ENCODE measurements around the gene RARG. TPM values are rescaled to one million over a fixed set of nuclear protein-coding genes. Genes with fewer than 3 reads are reported as not detected.

The RARG gene
- total RNA-seq = 10 to 100 TPM; 15.6 to 26.6 (median 22.9) TPM

GRCh38 chr12:53231921-53232645 lies at the start of gene RARG:
Gene RARG, minus strand, starts transcription at chr12:53232209. Its CDS starts 4,664 bp downstream, at chr12:53227545.
- 0% methylated on average over 3 to 10 of the region's 44 CpGs for WGBS, 2 donors (ENCODE audit: low coverage in 1 of 2)
- ATAC-seq = peak; percentile 83

GRCh38 chr12:53279888-53280498 lies 48.0 kb upstream of the RARG start:
- no peak for ATAC-seq
- no peaks in the 10 kb centered on the region for H3K27me3 ChIP-seq
- H3K36me3 ChIP-seq = no peaks in the 10 kb centered on the region
- no peaks in the 10 kb centered on the region for H3K4me1 ChIP-seq
- TF ChIP-seq CTCF (IDR thresholded peaks at IDR 0.05) (no peak), POLR2AphosphoS5 (IDR thresholded peaks at IDR 0.05) (no peak), EP300 (IDR thresholded peaks at IDR 0.05) (no peak), POLR2A (IDR thresholded peaks at IDR 0.05) (no peak)
- 94 to 96% methylated on average over 3 to 9 of the region's 9 CpGs for WGBS, 2 donors (ENCODE audit: low coverage in 1 of 2)
- no peak overlapping the region for H3K27ac ChIP-seq
- no peaks in the 10 kb centered on the region for H3K9me3 ChIP-seq
- H3K4me3 ChIP-seq = no peak overlapping the region

More at GRCh38 chr12:53231921-53232645, at the start of gene RARG:
- TF ChIP-seq CTCF (IDR thresholded peaks at IDR 0.05) (no peak), POLR2AphosphoS5 (IDR thresholded peaks at IDR 0.05) (peak; percentile 16), POLR2A (IDR thresholded peaks at IDR 0.05) (peak; percentile 20 to 27)
- H3K9me3 ChIP-seq = no peaks in the 10 kb centered on the region
- peaks cover 0 to 9% of the 10 kb centered on the region in 2 donors for H3K36me3 ChIP-seq
- peak within 1 kb of the TSS; percentile 69 to 93 (median 88) for H3K27ac ChIP-seq
- H3K4me3 ChIP-seq = peak within 1 kb of the TSS; percentile 57 to 83
- no peaks in the 10 kb centered on the region for H3K27me3 ChIP-seq
- peaks cover 0 to 88% (median 35%) of the 10 kb centered on the region in 3 donors for H3K4me1 ChIP-seq

- Histone ChIP-seq H3K4me3 (no peak overlapping the region), H3K27me3 (no peaks in the 10 kb centered on the region), H3K36me3 (no peaks in the 10 kb centered on the region), H3K9me3 (no peaks in the 10 kb centered on the region), H3K27ac (no peak overlapping the region), H3K4me1 (no peaks in the 10 kb centered on the region)
- no peak for ATAC-seq
- no peak for TF ChIP-seq POLR2AphosphoS5 (IDR thresholded peaks at IDR 0.05)
- no peak for TF ChIP-seq EP300 (IDR thresholded peaks at IDR 0.05)
- no peak for TF ChIP-seq CTCF (IDR thresholded peaks at IDR 0.05)
- WGBS, 2 donors (ENCODE audit: low coverage in 1 of 2) = 100% methylated on average over 1 of the region's 3 CpGs; no CpG with 5 or more reads in 1 of the 2 donors
Measured at GRCh38 chr12:53279283-53279869, 47.4 kb upstream of the RARG start.

- WGBS, 2 donors (ENCODE audit: low coverage in 1 of 2) = 93 to 97% methylated on average over 3 to 4 of the region's 9 CpGs
- no peaks in the 10 kb centered on the region for H3K4me1 ChIP-seq
- H3K27me3 ChIP-seq = no peaks in the 10 kb centered on the region
- no peak overlapping the region for H3K27ac ChIP-seq
- no peak overlapping the region for H3K4me3 ChIP-seq
- ATAC-seq = no peak
- no peaks in the 10 kb centered on the region for H3K36me3 ChIP-seq
- H3K9me3 ChIP-seq = no peaks in the 10 kb centered on the region
- TF ChIP-seq POLR2A (IDR thresholded peaks at IDR 0.05) (no peak), POLR2AphosphoS5 (IDR thresholded peaks at IDR 0.05) (no peak), EP300 (IDR thresholded peaks at IDR 0.05) (no peak), CTCF (IDR thresholded peaks at IDR 0.05) (no peak)
Measured at GRCh38 chr12:53277981-53278380, 46.0 kb upstream of the RARG start.
